GM12878 (cell line): ENCODE results near the gene P3H2. TPM values are rescaled to one million over a fixed set of nuclear protein-coding genes. Genes with fewer than 3 reads are reported as not detected.

Experiments used
- ATAC-seq: fragments of 200-7000 bp; cut with Tn5 transposase; 3 replicates; pipeline ENCODE4 v1.9.1; 2020; ENCODE audit warnings: mild to moderate bottlenecking, moderate library complexity
- BruUV-seq: library from RNA; stranded (reverse); fragments of 400-500 nt; replicated peaks from 2 replicates; lab custom pipeline; 2021; lab: Mats Ljungman, UMichigan
- CTCF ChIA-PET: fragments of 300-600 bp; sonication (Branson Sonifier 250); formaldehyde crosslinking; extraction: SDS; loops from one replicate; lab custom pipeline; 2021; ENCODE audit warnings: inconsistent platforms; lab: Yijun Ruan, JAX
- POLR2A ChIA-PET: fragments of 350-600 bp; formaldehyde crosslinking; extraction: SDS; loops from one replicate; lab custom pipeline; 2021; ENCODE audit warnings: inconsistent platforms; lab: Charles Lee
- RAD21 ChIA-PET: fragments of 300-600 bp; sonication (Branson Sonifier 250); formaldehyde crosslinking; loops from one replicate; lab custom pipeline; 2023; ENCODE audit warnings: antibody characterized with exemption; ENCODE audit not compliant: unreplicated experiment; lab: Charles Lee
- SMC1A ChIA-PET: fragments of 300-600 bp; sonication (Branson Sonifier 250); formaldehyde crosslinking; loops from one replicate; lab custom pipeline; 2023; ENCODE audit not compliant: unreplicated experiment, uncharacterized antibody; lab: Charles Lee
- DNase-seq: peaks from one replicate; pipeline ENCODE4 v3.0.0-alpha.2; 2011; ENCODE audit warnings: low read depth, low spot score
- FAIRE-seq: peaks from 3 replicates; lab custom pipeline; 2011; peaks lifted over from hg19 to GRCh38; lab: Jason Lieb, UNC
- H2AFZ ChIP-seq: 2 replicates; pipeline ENCODE4 v1.6.0; 2011; ENCODE audit warnings: low read depth, low read length, control low read depth; ENCODE audit not compliant: control insufficient read depth
- H3K27ac ChIP-seq: 2 replicates; pipeline ENCODE4 v1.5.1; 2011; ENCODE audit warnings: control low read depth; ENCODE audit not compliant: control insufficient read depth, insufficient read depth
- H3K27me3 ChIP-seq, 2 experiments: replicated peaks in 1 of 2; 2 replicates each; pipeline versions ENCODE4 v1.6.0 to v1.6.1; 2011; ENCODE audit warnings: low read length in 1 of 2; ENCODE audit not compliant: control insufficient read depth in 2 of 2, insufficient read depth in 2 of 2
- H3K36me3 ChIP-seq, 2 experiments: 2 replicates each; pipeline ENCODE4 v1.5.1; 2011; ENCODE audit warnings: low read length in 1 of 2; ENCODE audit not compliant: control insufficient read depth in 2 of 2, insufficient read depth in 2 of 2
- H3K4me1 ChIP-seq: 2 replicates; pipeline ENCODE4 v1.6.1; 2011; ENCODE audit warnings: mild to moderate bottlenecking, low read length, moderate library complexity, mixed read lengths; ENCODE audit not compliant: control insufficient read depth, insufficient read depth
- H3K4me2 ChIP-seq: 2 replicates; pipeline ENCODE4 v1.6.0; 2011; ENCODE audit warnings: control low read depth; ENCODE audit not compliant: control insufficient read depth, insufficient read depth
- H3K4me3 ChIP-seq: fragments of 200-600 bp; sonication (generic); 2 replicates; pipeline ENCODE4 v1.5.1; 2016
- H3K79me2 ChIP-seq: 2 replicates; pipeline ENCODE4 v1.6.0; 2011; ENCODE audit warnings: low read length; ENCODE audit not compliant: control insufficient read depth, insufficient read depth
- H3K9ac ChIP-seq: 2 replicates; pipeline ENCODE4 v1.8.0; 2011; ENCODE audit warnings: low read length, control low read depth, mixed read lengths; ENCODE audit not compliant: control insufficient read depth, insufficient read depth
- H3K9me3 ChIP-seq: replicated peaks from 3 replicates; pipeline ENCODE4 v1.5.1; 2011; ENCODE audit warnings: mild to moderate bottlenecking, low read length; ENCODE audit not compliant: control insufficient read depth, insufficient read depth
- H4K20me1 ChIP-seq: 2 replicates; pipeline ENCODE4 v1.6.0; 2011; ENCODE audit not compliant: control insufficient read depth, insufficient read depth
- CEBPZ ChIP-seq: fragments of 150-350 bp; IDR thresholded peaks from 2 replicates; pipeline ENCODE4 v1.6.1; 2016; ENCODE audit warnings: low read depth, low read length
- IRF5 ChIP-seq: fragments of 450-650 bp; IDR thresholded peaks from 2 replicates; pipeline ENCODE4 v1.6.1; 2017; ENCODE audit warnings: borderline replicate concordance
- MAX ChIP-seq: IDR thresholded peaks from 2 replicates; pipeline ENCODE4 v1.6.1; 2012; ENCODE audit warnings: low read depth, low read length, improper control_type of control experiment
- WGBS: methylation state at CpG from one replicate; pipeline ENCODE4 v1.1.6; 2016; ENCODE audit warnings: low lambda C conversion rate; ENCODE audit not compliant: insufficient replicate concordance, insufficient coverage; ENCODE audit errors: missing lambda C conversion rate; 5-methylcytosine and 5-hydroxymethylcytosine counted together
- in situ Hi-C: fragments of 300-500 bp; cut with MboI; formaldehyde crosslinking; loops from 9 replicates; pipeline ENCODE4 v1.14.3; 2018; ENCODE audit warnings: mixed read lengths
- intact Hi-C: fragments of 100-400 bp; cut with micrococcal nuclease; formaldehyde crosslinking; loops from one replicate; pipeline ENCODE4 v1.14.2; 2022; ENCODE audit not compliant: unreplicated experiment
- polyA plus RNA-seq, 11 experiments: library from polyadenylated mRNA; depleted of rRNA in 4 of 11; unstranded in 6 of 11; stranded (reverse) in 5 of 11; fragments of >200 nt; fragmentation: Nextera tagmentation in 4 of 11; fragmentation: Illumina TruSeq in 1 of 11; extraction: Ambion mirVana in 4 of 11; extraction: Trizol in 1 of 11; gene quantifications; 1 replicate in 1 of 11; 2 replicates in 10 of 11; pipeline versions ENCODE4 v1.2.1 to v1.2.3, GENCODE V29; 2011 to 2016; ENCODE audit warnings: inconsistent platforms in 2 of 11, missing spikeins in 2 of 11, low read depth in 1 of 11
- total RNA-seq, 4 experiments: library from RNA; depleted of rRNA in 3 of 4; stranded (reverse); fragments of >200 nt in 3 of 4; fragmentation: Illumina TruSeq in 1 of 4; extraction: Trizol in 1 of 4; gene quantifications; 2 replicates each; pipeline versions ENCODE4 v1.2.1 to v1.2.3, GENCODE V29; 2013 to 2021

The P3H2 gene
- total and polyA plus RNA-seq, 10 of the 15 experiments (the other 5 are each of a cell fraction or from before 2014, with no cell fraction given) = 27.0 to 97.6 (median 83.2) TPM

- H3K9ac ChIP-seq = no peak overlapping the region
- in situ Hi-C loops = no loop called here
- H3K27ac ChIP-seq = no peak overlapping the region
- no TSS peak for BruUV-seq
- CTCF ChIA-PET = interaction anchor here (1.0 to 1.6 kb wide), 2 partner anchors 9 to 106 kb away, joined by 3 to 4 read pairs; no protein-coding TSS in a partner anchor
- H3K4me3 ChIP-seq = no peak overlapping the region
- no peaks in the 10 kb centered on the region for H3K4me1 ChIP-seq
- H3K36me3 ChIP-seq = no peaks in the 10 kb centered on the region
- 46% methylated on average over 4 of the region's 4 CpGs for WGBS
- RAD21 ChIA-PET = no interaction called here
- H3K9me3 ChIP-seq = no peaks in the 10 kb centered on the region
- SMC1A ChIA-PET = interaction anchor here (0.7 to 1.7 kb wide), 5 partner anchors 13 to 183 kb away, joined by 3 to 6 read pairs (median 4); no protein-coding TSS in a partner anchor
- H4K20me1 ChIP-seq = no peaks in the 10 kb centered on the region
- no peak for TF ChIP-seq CEBPZ
- no peak for TF ChIP-seq MAX
- TF ChIP-seq IRF5 = no peak
- TF ChIP-seq, all 136 proteins: peak for 0
- Histone ChIP-seq H3K79me2 (no peaks in the 10 kb centered on the region), H2AFZ (no peak overlapping the region), H3K27me3 (no peaks in the 10 kb centered on the region; a peak in 1 of 4 replicates), H3K4me2 (no peak overlapping the region)
- intact Hi-C loops = no loop called here
- no peak for ATAC-seq
- POLR2A ChIA-PET = no interaction called here
- DNase-seq = no peak
- FAIRE-seq = no peak
Measured at GRCh38 chr3:190005343-190006113, 115.2 kb downstream of the P3H2 start.
